Endothelial cell of umbilical vein (primary cell): ENCODE measurements around the gene ITPR2. TPM values are rescaled to one million over a fixed set of nuclear protein-coding genes. Genes with fewer than 3 reads are reported as not detected.

Experiments
- BruUV-seq: library from RNA; stranded (reverse); fragments of 400-500 nt; replicated peaks from 2 replicates; lab custom pipeline; 2021; lab: Mats Ljungman, UMichigan
- CTCF ChIA-PET: fragments of 300-600, 350-600 bp; sonication (Branson Sonifier 250); formaldehyde crosslinking; loops from one replicate; lab custom pipeline; 2021; ENCODE audit warnings: antibody characterized with exemption, inconsistent platforms; lab: Charles Lee
- POLR2A ChIA-PET: fragments of 300-600, 350-600 bp; sonication (Branson Sonifier 250); formaldehyde crosslinking; loops from one replicate; lab custom pipeline; 2021; ENCODE audit warnings: antibody characterized with exemption, inconsistent platforms; lab: Charles Lee
- DNase-seq: peaks from one replicate; pipeline ENCODE4 v3.0.0-alpha.2; 2011; ENCODE audit warnings: low read depth, low spot score
- FAIRE-seq: peaks from 2 replicates; lab custom pipeline; 2011; peaks lifted over from hg19 to GRCh38; lab: Jason Lieb, UNC
- H2AFZ ChIP-seq: 2 replicates; pipeline ENCODE4 v1.6.0; 2012; ENCODE audit warnings: low read depth, low read length, control low read depth, inconsistent platforms
- H3K27ac ChIP-seq: 2 replicates; pipeline ENCODE4 v1.5.1; 2011; ENCODE audit warnings: low read depth, mild to moderate bottlenecking, control low read depth, low read length, moderate library complexity; ENCODE audit not compliant: insufficient read depth
- H3K27me3 ChIP-seq, 2 experiments: 2 replicates each; pipeline versions ENCODE4 v1.6.0 to v1.6.1; 2011; ENCODE audit warnings: low read length in 2 of 2, mixed read lengths in 1 of 2; ENCODE audit not compliant: control insufficient read depth in 2 of 2, insufficient read depth in 2 of 2
- H3K36me3 ChIP-seq, 2 experiments: 2 replicates in 1 of 2; 3 replicates in 1 of 2; pipeline ENCODE4 v1.5.1; 2011; ENCODE audit warnings: low read length in 2 of 2, mild to moderate bottlenecking in 1 of 2, moderate library complexity in 1 of 2; ENCODE audit not compliant: control insufficient read depth in 2 of 2, insufficient read depth in 2 of 2; ENCODE audit errors: extremely low read depth in 1 of 2
- H3K4me1 ChIP-seq: 3 replicates; pipeline ENCODE4 v1.5.1; 2011; ENCODE audit warnings: mild to moderate bottlenecking, low read length; ENCODE audit not compliant: control insufficient read depth, insufficient read depth; ENCODE audit errors: extremely low read depth
- H3K4me2 ChIP-seq: 2 replicates; pipeline ENCODE4 v1.6.1; 2011; ENCODE audit warnings: low read length, control low read depth, mixed read lengths; ENCODE audit not compliant: insufficient read depth
- H3K4me3 ChIP-seq, 3 experiments: fragments of 200-600 bp in 1 of 3; sonication (generic), shearing (Covaris generic) in 1 of 3; replicated peaks in 1 of 3; 2 replicates each; pipeline ENCODE4 v1.5.1; 2011 to 2016; ENCODE audit warnings: control low read depth in 3 of 3, low read length in 3 of 3, mild to moderate bottlenecking in 2 of 3, inconsistent platforms in 1 of 3, low read depth in 1 of 3, moderate library complexity in 1 of 3; ENCODE audit not compliant: insufficient read depth in 1 of 3
- H3K79me2 ChIP-seq: 2 replicates; pipeline ENCODE4 v1.6.0; 2012; ENCODE audit warnings: low read length, inconsistent platforms; ENCODE audit not compliant: control insufficient read depth, insufficient read depth
- H3K9ac ChIP-seq: replicated peaks from 2 replicates; pipeline ENCODE3; 2011; ENCODE audit warnings: low read length, control low read depth; ENCODE audit not compliant: insufficient read depth; ENCODE audit errors: extremely low read depth
- H3K9me1 ChIP-seq: replicated peaks from 3 replicates; pipeline ENCODE4 v1.6.0; 2011; ENCODE audit warnings: mild to moderate bottlenecking, low read length; ENCODE audit not compliant: control insufficient read depth, insufficient read depth; ENCODE audit errors: extremely low read depth
- H3K9me3 ChIP-seq: replicated peaks from 2 replicates; pipeline ENCODE4 v1.5.1; 2012; ENCODE audit warnings: low read length, inconsistent platforms; ENCODE audit not compliant: control insufficient read depth, insufficient read depth
- H4K20me1 ChIP-seq: replicated peaks from 2 replicates; pipeline ENCODE3; 2011; ENCODE audit warnings: mild to moderate bottlenecking, low read length; ENCODE audit not compliant: control insufficient read depth, insufficient read depth; ENCODE audit errors: extremely low read depth
- EZH2 ChIP-seq: IDR thresholded peaks from 2 replicates; pipeline ENCODE4 v1.6.1; 2012; ENCODE audit warnings: borderline replicate concordance, low read depth, mild to moderate bottlenecking, moderate library complexity, low read length, inconsistent platforms; ENCODE audit not compliant: severe bottlenecking
- FOS ChIP-seq: IDR thresholded peaks from 2 replicates; pipeline ENCODE4 v1.6.1; 2011; ENCODE audit warnings: mild to moderate bottlenecking, low read length, moderate library complexity, borderline replicate concordance; ENCODE audit not compliant: insufficient read depth
- GATA2 ChIP-seq: IDR thresholded peaks from 2 replicates; pipeline ENCODE4 v1.7.0; 2011; ENCODE audit warnings: low read depth, mild to moderate bottlenecking, moderate library complexity, mixed read lengths, low read length; ENCODE audit not compliant: insufficient read length, insufficient read depth
- JUN ChIP-seq: IDR thresholded peaks from 2 replicates; pipeline ENCODE4 v1.6.1; 2011; ENCODE audit warnings: borderline replicate concordance, low read depth; ENCODE audit not compliant: insufficient read length, insufficient read depth
- MAX ChIP-seq: IDR thresholded peaks from 2 replicates; pipeline ENCODE4 v1.6.1; 2011; ENCODE audit not compliant: insufficient read depth, insufficient read length
- MYC ChIP-seq: IDR thresholded peaks from one replicate; pipeline ENCODE4 v1.6.1; 2011; ENCODE audit warnings: mild to moderate bottlenecking, low read depth, low read length
- POLR2A ChIP-seq: IDR thresholded peaks from 2 replicates; pipeline ENCODE4 v1.6.1; 2012; ENCODE audit warnings: low read depth, mild to moderate bottlenecking, control low read depth, low read length
- POLR2AphosphoS5 ChIP-seq: IDR thresholded peaks from 2 replicates; pipeline ENCODE4 v1.6.1; 2012; ENCODE audit warnings: low read depth, mild to moderate bottlenecking, control low read depth, low read length, moderate library complexity; ENCODE audit not compliant: insufficient read depth
- dilution Hi-C: fragments of 300-500 bp; cut with MboI; formaldehyde crosslinking; loops from one replicate; pipeline ENCODE4 v1.15.0; 2019; ENCODE audit warnings: low sequenced_read_pairs; ENCODE audit not compliant: extremely low pct_ligation_motif_present
- intact Hi-C: fragments of 100-400 bp; cut with micrococcal nuclease; formaldehyde crosslinking; loops from one replicate; pipeline ENCODE4 v1.10.0; 2022
- polyA plus RNA-seq, 4 experiments: library from polyadenylated mRNA; depleted of rRNA in 3 of 4; stranded (reverse) in 3 of 4; unstranded in 1 of 4; fragments of >200 nt; gene quantifications; 2 replicates each; pipeline versions ENCODE4 v1.2.1 to v1.2.3, GENCODE V29; 2011 to 2012; ENCODE audit warnings: missing spikeins in 1 of 4
- total RNA-seq: library from RNA; stranded (reverse); gene quantifications from 2 replicates; pipeline ENCODE4 v1.2.3, GENCODE V29; 2021
- TF ChIP-seq, protein P1 (sequence below), 2 donors: IDR thresholded peaks; 1 replicate in 1 of 2; 2 replicates in 1 of 2; pipeline ENCODE4 v1.5.1; 2011; ENCODE audit warnings: low read length in 2 of 2, mild to moderate bottlenecking in 2 of 2, moderate library complexity in 2 of 2, control low read depth in 1 of 2, inconsistent platforms in 1 of 2, low read depth in 1 of 2; ENCODE audit not compliant: insufficient read depth in 1 of 2; ENCODE audit errors: extremely low read depth in 1 of 2

Gene ITPR2
- total and polyA plus RNA-seq, 2 donors (not counting 3 experiments of a cell fraction or from before 2014, with no cell fraction given) = 16.2 to 86.8 TPM

DNA sequence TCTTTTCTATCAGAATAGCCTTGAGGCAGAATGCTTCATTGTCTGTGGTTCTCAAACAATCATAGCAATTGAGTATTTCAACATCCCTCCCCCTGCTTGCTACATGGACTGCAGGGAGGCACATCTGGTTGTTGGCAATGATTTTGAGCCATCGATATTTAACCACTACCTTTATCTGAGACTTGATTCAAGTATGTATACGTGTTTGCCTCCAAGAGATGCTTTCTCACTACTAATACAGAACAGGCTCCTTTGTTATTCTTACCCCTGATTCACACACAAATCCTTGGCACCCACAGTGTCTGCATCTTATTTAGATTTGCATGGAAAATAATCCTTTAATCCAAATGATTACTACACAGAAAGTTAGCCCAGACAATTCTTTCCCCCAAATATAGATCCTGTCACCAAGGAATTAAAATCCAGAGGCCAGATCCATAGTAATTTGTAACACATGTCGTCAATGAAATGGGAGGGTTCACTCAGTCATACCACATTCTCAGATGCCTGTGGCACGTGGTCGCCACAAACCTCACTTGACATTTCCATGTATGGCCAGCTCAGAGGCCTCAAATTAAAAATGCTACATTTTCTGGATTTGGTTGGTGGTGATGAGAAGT, 199.3 kb downstream of the ITPR2 start:
- no peak for FAIRE-seq
- peaks cover 41% of the 10 kb centered on the region for H3K4me1 ChIP-seq
- no TSS peak for BruUV-seq

More for the DNA sequence above, 199.3 kb downstream of the ITPR2 start:
- Histone ChIP-seq H3K27ac (no peak overlapping the region), H3K9ac (no peak overlapping the region), H3K4me2 (no peak overlapping the region), H4K20me1 (no peaks in the 10 kb centered on the region), H3K9me1 (no peaks in the 10 kb centered on the region), H3K27me3 (no peaks in the 10 kb centered on the region), H3K4me3 (no peak overlapping the region), H2AFZ (no peak overlapping the region), H3K79me2 (peaks cover 2% of the 10 kb centered on the region), H3K36me3 (no peaks in the 10 kb centered on the region), H3K9me3 (no peaks in the 10 kb centered on the region)
- no peak for DNase-seq
- POLR2A ChIA-PET = no interaction called here
- TF ChIP-seq MYC = no peak
- TF ChIP-seq GATA2 = no peak
- no peak for TF ChIP-seq JUN
- TF ChIP-seq MAX = no peak
- TF ChIP-seq POLR2AphosphoS5 = no peak
- TF ChIP-seq POLR2A = no peak
- no peak for TF ChIP-seq EZH2
- no peak for TF ChIP-seq FOS
- TF ChIP-seq, protein P1, sequence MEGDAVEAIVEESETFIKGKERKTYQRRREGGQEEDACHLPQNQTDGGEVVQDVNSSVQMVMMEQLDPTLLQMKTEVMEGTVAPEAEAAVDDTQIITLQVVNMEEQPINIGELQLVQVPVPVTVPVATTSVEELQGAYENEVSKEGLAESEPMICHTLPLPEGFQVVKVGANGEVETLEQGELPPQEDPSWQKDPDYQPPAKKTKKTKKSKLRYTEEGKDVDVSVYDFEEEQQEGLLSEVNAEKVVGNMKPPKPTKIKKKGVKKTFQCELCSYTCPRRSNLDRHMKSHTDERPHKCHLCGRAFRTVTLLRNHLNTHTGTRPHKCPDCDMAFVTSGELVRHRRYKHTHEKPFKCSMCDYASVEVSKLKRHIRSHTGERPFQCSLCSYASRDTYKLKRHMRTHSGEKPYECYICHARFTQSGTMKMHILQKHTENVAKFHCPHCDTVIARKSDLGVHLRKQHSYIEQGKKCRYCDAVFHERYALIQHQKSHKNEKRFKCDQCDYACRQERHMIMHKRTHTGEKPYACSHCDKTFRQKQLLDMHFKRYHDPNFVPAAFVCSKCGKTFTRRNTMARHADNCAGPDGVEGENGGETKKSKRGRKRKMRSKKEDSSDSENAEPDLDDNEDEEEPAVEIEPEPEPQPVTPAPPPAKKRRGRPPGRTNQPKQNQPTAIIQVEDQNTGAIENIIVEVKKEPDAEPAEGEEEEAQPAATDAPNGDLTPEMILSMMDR (IDR thresholded peaks at IDR 0.05; ENCODE audit: extremely low read depth in 1 of 2, insufficient read depth in 1 of 2, low read depth in 1 of 2, low read length in 2 of 2) = no peak
- intact Hi-C loops = loop anchor here (10.0 kb wide), 1 partner anchor 211 kb away; no protein-coding TSS in a partner anchor
- CTCF ChIA-PET = interaction anchor here (1.1 to 8.3 kb wide), 6 partner anchors 12 to 68 kb away, joined by 4 to 75 read pairs (median 7); no protein-coding TSS in a partner anchor
- dilution Hi-C loops = no loop called here
